ENCODE measurements around the gene CFAP100. TPM values are rescaled to one million over a fixed set of nuclear protein-coding genes. Genes with fewer than 3 reads are reported as not detected.

The CFAP100 gene
- total RNA-seq, 1 experiment from 2014 or later, result not detected

- POLR2A ChIA-PET (ENCODE audit: unreplicated experiment), result no interaction called here
- H3K4me3 ChIP-seq, result no peak overlapping the region
- TF ChIP-seq EZH2 (IDR thresholded peaks at IDR 0.05; ENCODE audit: low read depth), result no peak
- no peak for TF ChIP-seq CTCF (conservative IDR thresholded peaks at IDR 0.05)
- BruUV-seq (replicated peaks), result no TSS peak
- H4K20me1 ChIP-seq (ENCODE audit: insufficient read depth), result no peaks in the 10 kb centered on the region
- no peaks in the 10 kb centered on the region for H3K36me3 ChIP-seq (ENCODE audit: low read depth)
- no peaks in the 10 kb centered on the region for H3F3A ChIP-seq (ENCODE audit: insufficient read depth, low read depth)
- no peaks in the 10 kb centered on the region for H3K4me1 ChIP-seq (replicated peaks; ENCODE audit: insufficient read depth)
- H2AFZ ChIP-seq, result no peak overlapping the region
- no peak overlapping the region for H3K4me2 ChIP-seq
- no peaks in the 10 kb centered on the region for H3K9me2 ChIP-seq (ENCODE audit: insufficient read depth)
- H3K27ac ChIP-seq, result no peak overlapping the region
- intact Hi-C loops (cut with micrococcal nuclease; ENCODE audit: unreplicated experiment), result no loop called here
- no peak for DNase-seq
- H3K27me3 ChIP-seq (ENCODE audit: insufficient read depth, low read depth), result no peaks in the 10 kb centered on the region
- H3K9me3 ChIP-seq (ENCODE audit: insufficient read depth, low read depth), result no peaks in the 10 kb centered on the region
- CTCF ChIA-PET, result no interaction called here
- H3K79me2 ChIP-seq (ENCODE audit: low read depth), result no peaks in the 10 kb centered on the region
Measured at GRCh38 chr3:126434931-126435411, 40.3 kb downstream of the CFAP100 start.

- Histone ChIP-seq H3K27ac (no peak overlapping the region), H3K4me3 (no peak overlapping the region), H3K4me1 (replicated peaks; ENCODE audit: insufficient read depth) (no peaks in the 10 kb centered on the region), H3K9me2 (ENCODE audit: insufficient read depth) (no peaks in the 10 kb centered on the region), H3K36me3 (ENCODE audit: low read depth) (no peaks in the 10 kb centered on the region), H2AFZ (no peak overlapping the region), H3K79me2 (ENCODE audit: low read depth) (no peaks in the 10 kb centered on the region), H4K20me1 (ENCODE audit: insufficient read depth) (no peaks in the 10 kb centered on the region), H3F3A (ENCODE audit: insufficient read depth, low read depth) (no peaks in the 10 kb centered on the region), H3K4me2 (no peak overlapping the region), H3K27me3 (ENCODE audit: insufficient read depth, low read depth) (no peaks in the 10 kb centered on the region), H3K9me3 (ENCODE audit: insufficient read depth, low read depth) (no peaks in the 10 kb centered on the region)
- DNase-seq, result no peak
- no TSS peak for BruUV-seq (replicated peaks)
- TF ChIP-seq CTCF (conservative IDR thresholded peaks at IDR 0.05), result no peak
- no peak for TF ChIP-seq EZH2 (IDR thresholded peaks at IDR 0.05; ENCODE audit: low read depth)
- ChIA-PET CTCF (no interaction called here), POLR2A (ENCODE audit: unreplicated experiment) (no interaction called here)
- intact Hi-C loops (cut with micrococcal nuclease; ENCODE audit: unreplicated experiment), result no loop called here
Measured at GRCh38 chr3:126435456-126436315, 41.0 kb downstream of the CFAP100 start.

- no peak overlapping the region for H2AFZ ChIP-seq
- no peaks in the 10 kb centered on the region for H3K27me3 ChIP-seq (ENCODE audit: insufficient read depth, low read depth)
- no peaks in the 10 kb centered on the region for H3K36me3 ChIP-seq (ENCODE audit: low read depth)
- no peaks in the 10 kb centered on the region for H3F3A ChIP-seq (ENCODE audit: insufficient read depth, low read depth)
- intact Hi-C loops (cut with micrococcal nuclease; ENCODE audit: unreplicated experiment), result no loop called here
- no peaks in the 10 kb centered on the region for H3K9me2 ChIP-seq (ENCODE audit: insufficient read depth)
- CTCF ChIA-PET, result interaction anchor here (0.5 kb wide), 1 partner anchor 169 kb away, joined by 7 read pairs; no protein-coding TSS in a partner anchor
- H3K4me2 ChIP-seq, result no peak overlapping the region
- H3K79me2 ChIP-seq (ENCODE audit: low read depth), result no peaks in the 10 kb centered on the region
- no peak for DNase-seq
- no peak overlapping the region for H3K27ac ChIP-seq
- no peak overlapping the region for H3K4me3 ChIP-seq
- POLR2A ChIA-PET (ENCODE audit: unreplicated experiment), result no interaction called here
- no peaks in the 10 kb centered on the region for H3K9me3 ChIP-seq (ENCODE audit: insufficient read depth, low read depth)
- TF ChIP-seq EZH2 (IDR thresholded peaks at IDR 0.05; ENCODE audit: low read depth) (no peak), CTCF (conservative IDR thresholded peaks at IDR 0.05) (no peak)
- H4K20me1 ChIP-seq (ENCODE audit: insufficient read depth), result no peaks in the 10 kb centered on the region
- H3K4me1 ChIP-seq (replicated peaks; ENCODE audit: insufficient read depth), result no peaks in the 10 kb centered on the region
- BruUV-seq (replicated peaks), result no TSS peak
Measured at GRCh38 chr3:126436826-126437717, 42.4 kb downstream of the CFAP100 start.

Data from PC-9 (cell line).